ENCODE results near the gene NRDC. TPM values are rescaled to one million over a fixed set of nuclear protein-coding genes. Genes with fewer than 3 reads are reported as not detected.

Gene NRDC
- total and polyA plus RNA-seq, 3 donors from 2014 or later: 108 to 264 (median 185) TPM

- WGBS, 2 donors: 68 to 77% methylated on average over 7 of the region's 7 CpGs
- DNase-seq: no peak
- Histone ChIP-seq H3K27ac (no peak overlapping the region), H3K36me3 (ENCODE audit: low read depth, missing control alignments) (no peaks in the 10 kb centered on the region), H3K27me3 (no peaks in the 10 kb centered on the region), H3K4me3 (no peak overlapping the region), H3K4me1 (no peaks in the 10 kb centered on the region), H3K9me3 (no peaks in the 10 kb centered on the region)
- TF ChIP-seq CTCF (IDR thresholded peaks at IDR 0.05) (no peak), POLR2A (IDR thresholded peaks at IDR 0.05) (no peak)
- intact Hi-C loops (cut with DNase I; ENCODE audit: low total_unique reads): no loop called here
Measured at GRCh38 chr1:51912881-51913280, 34.4 kb upstream of the NRDC start.

DNA sequence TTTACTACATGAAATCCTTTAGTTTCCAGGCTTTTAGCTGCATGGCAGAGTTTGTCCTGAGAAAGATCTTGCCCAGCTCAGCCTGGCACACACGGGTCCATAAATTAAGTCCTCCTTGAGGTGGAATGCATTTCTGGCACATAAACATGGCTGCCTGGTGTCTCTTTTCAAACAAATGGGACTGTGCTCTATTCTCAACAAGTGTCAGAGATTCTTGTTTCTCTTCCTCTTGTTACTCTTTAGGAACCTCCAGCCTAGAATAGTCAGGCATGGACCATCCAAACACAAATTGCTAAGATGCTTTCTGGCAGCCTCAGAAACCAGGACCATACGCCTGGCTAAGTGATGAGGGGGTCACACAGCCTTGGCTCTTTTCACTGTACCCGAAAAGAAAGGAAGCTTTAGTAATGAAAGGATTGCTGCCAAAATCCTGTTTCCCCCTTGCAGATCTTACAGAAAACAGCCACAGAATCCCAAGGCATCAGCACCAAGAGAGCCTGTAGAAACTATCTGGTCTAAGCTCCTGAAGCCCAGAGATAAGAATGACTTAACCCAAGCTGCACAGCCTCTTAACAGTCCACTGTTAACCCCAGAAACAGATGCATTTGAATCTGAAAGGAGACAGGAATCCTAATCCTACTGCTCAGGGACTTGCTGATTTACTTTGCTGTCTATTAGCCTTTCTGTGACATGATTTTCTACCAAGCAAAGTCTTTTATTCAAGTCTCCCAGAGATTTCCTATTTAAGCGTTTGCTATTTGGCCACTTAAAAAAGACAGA, 31.9 kb upstream of the NRDC start:
- H3K4me3 ChIP-seq: no peak overlapping the region
- DNase-seq: no peak
- no peaks in the 10 kb centered on the region for H3K4me1 ChIP-seq
- no peaks in the 10 kb centered on the region for H3K9me3 ChIP-seq
- H3K27me3 ChIP-seq: no peaks in the 10 kb centered on the region
- WGBS, 2 donors: 82 to 88% methylated on average over 4 of the region's 4 CpGs
- TF ChIP-seq CTCF (IDR thresholded peaks at IDR 0.05) (no peak), POLR2A (IDR thresholded peaks at IDR 0.05) (no peak)
- H3K27ac ChIP-seq: no peak overlapping the region
- H3K36me3 ChIP-seq (ENCODE audit: low read depth, missing control alignments): no peaks in the 10 kb centered on the region
- intact Hi-C loops (cut with DNase I; ENCODE audit: low total_unique reads): no loop called here

- Histone ChIP-seq H3K36me3 (ENCODE audit: low read depth, missing control alignments) (no peaks in the 10 kb centered on the region), H3K27me3 (no peaks in the 10 kb centered on the region), H3K4me1 (no peaks in the 10 kb centered on the region), H3K4me3 (no peak overlapping the region), H3K27ac (no peak overlapping the region), H3K9me3 (no peaks in the 10 kb centered on the region)
- no peak for DNase-seq
- intact Hi-C loops (cut with DNase I; ENCODE audit: low total_unique reads): no loop called here
- 81 to 82% methylated on average over 2 of the region's 2 CpGs for WGBS, 2 donors
- no peak for TF ChIP-seq CTCF (IDR thresholded peaks at IDR 0.05)
- no peak for TF ChIP-seq POLR2A (IDR thresholded peaks at IDR 0.05)
Measured at GRCh38 chr1:51908499-51908898, 30.0 kb upstream of the NRDC start.

DNA sequence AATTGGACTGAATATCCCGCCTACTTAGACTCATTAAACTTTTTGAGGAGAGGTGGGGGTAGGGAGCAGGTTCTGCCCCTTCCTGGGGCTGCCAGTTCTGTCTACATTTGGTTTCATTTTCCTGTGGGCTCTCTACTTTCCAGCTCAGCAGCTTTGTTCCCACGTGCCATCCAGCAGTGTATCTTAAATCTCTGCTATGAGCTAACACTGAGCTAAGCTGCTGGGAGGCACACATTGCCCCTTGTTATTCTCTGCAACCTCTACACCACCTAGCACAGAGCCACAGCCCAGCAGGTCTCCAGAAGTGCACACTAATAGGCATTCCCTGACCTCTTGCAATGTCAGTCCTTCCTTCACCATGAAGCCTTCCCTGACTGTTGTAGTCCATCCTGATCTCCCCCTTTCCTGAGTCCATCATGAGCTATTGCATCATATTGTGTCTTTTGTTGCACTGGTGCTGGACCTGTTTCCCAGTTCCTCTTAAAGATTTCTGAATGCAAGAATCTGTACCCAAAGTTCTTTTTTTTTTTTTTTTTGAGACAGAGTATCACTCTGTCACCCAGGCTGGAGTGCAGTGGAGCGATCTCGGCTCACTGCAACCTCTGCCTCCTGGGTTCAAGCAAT, 28.7 kb upstream of the NRDC start:
- H3K27me3 ChIP-seq: no peaks in the 10 kb centered on the region
- no peak overlapping the region for H3K27ac ChIP-seq
- no peak overlapping the region for H3K4me3 ChIP-seq
- no peaks in the 10 kb centered on the region for H3K36me3 ChIP-seq (ENCODE audit: low read depth, missing control alignments)
- 78 to 79% methylated on average over 4 of the region's 4 CpGs for WGBS, 2 donors
- no peaks in the 10 kb centered on the region for H3K4me1 ChIP-seq
- intact Hi-C loops (cut with DNase I; ENCODE audit: low total_unique reads): no loop called here
- TF ChIP-seq CTCF (IDR thresholded peaks at IDR 0.05) (no peak), POLR2A (IDR thresholded peaks at IDR 0.05) (no peak)
- H3K9me3 ChIP-seq: no peaks in the 10 kb centered on the region
- no peak for DNase-seq
